HG02840 (cell line): ENCODE results near the gene LHFPL5.

Source experiments
- ATAC-seq: cut with Tn5 transposase; IDR thresholded peaks from one replicate; pipeline ENCODE4 v1.9.1; 2021; ENCODE audit warnings: mild to moderate bottlenecking, moderate library complexity, moderate number of reproducible peaks; ENCODE audit not compliant: unreplicated experiment, low FRiP score

LHFPL5 gene

GRCh38 chr6:35804996-35805736 lies at the start of gene LHFPL5:
TSS of gene LHFPL5 (plus strand) at chr6:35805352. CDS start at chr6:35805671, 319 bp downstream.
- ATAC-seq = no peak

- ATAC-seq = no peak
Observed at GRCh38 chr6:35757456-35758123, 47.6 kb upstream of the LHFPL5 start.

GRCh38 chr6:35759426-35759825 lies 45.7 kb upstream of the LHFPL5 start:
- no peak for ATAC-seq

GRCh38 chr6:35765739-35766138 lies 39.4 kb upstream of the LHFPL5 start:
- ATAC-seq = no peak

- no peak for ATAC-seq
Observed at GRCh38 chr6:35769211-35769610, 35.9 kb upstream of the LHFPL5 start.

GRCh38 chr6:35771343-35771627 lies 33.9 kb upstream of the LHFPL5 start:
- ATAC-seq = no peak

- ATAC-seq = no peak
Observed at GRCh38 chr6:35774116-35774794, 30.9 kb upstream of the LHFPL5 start.

- no peak for ATAC-seq
Observed at GRCh38 chr6:35775031-35775430, 30.1 kb upstream of the LHFPL5 start.

GRCh38 chr6:35776364-35777215 lies 28.6 kb upstream of the LHFPL5 start, which contains the start of gene CLPSL2:
TSS of gene CLPSL2 (plus strand) at chr6:35776598. CDS start at chr6:35776619, 21 bp downstream.
- ATAC-seq = no peak

- no peak for ATAC-seq
Observed at GRCh38 chr6:35777356-35778102, 27.6 kb upstream of the LHFPL5 start.

- ATAC-seq = no peak
Observed at GRCh38 chr6:35778437-35778836, 26.7 kb upstream of the LHFPL5 start.

GRCh38 chr6:35780719-35781118 lies 24.4 kb upstream of the LHFPL5 start, which contains the start of gene CLPSL1:
TSS of gene CLPSL1 (plus strand) at chr6:35781019. CDS start at chr6:35781111, 92 bp downstream.
- no peak for ATAC-seq

- no peak for ATAC-seq
Observed at GRCh38 chr6:35781290-35781689, 23.9 kb upstream of the LHFPL5 start.

- no peak for ATAC-seq
Observed at GRCh38 chr6:35782424-35782823, 22.7 kb upstream of the LHFPL5 start.

GRCh38 chr6:35784200-35784599 lies 21.0 kb upstream of the LHFPL5 start:
- ATAC-seq = no peak

GRCh38 chr6:35786272-35786671 lies 18.9 kb upstream of the LHFPL5 start:
- ATAC-seq = no peak

GRCh38 chr6:35786810-35787209 lies 18.3 kb upstream of the LHFPL5 start:
- ATAC-seq = no peak

- no peak for ATAC-seq
Observed at GRCh38 chr6:35787266-35788218, 17.6 kb upstream of the LHFPL5 start.
